HG03521 (cell line): ENCODE measurements around the gene PLEKHG5.
"Not testable (repeated sequence)": the region's sequence is repeated elsewhere in the genome, so short reads cannot be mapped to it uniquely, and the experiment has no call there.

Source experiments
- ATAC-seq: cut with Tn5 transposase; IDR thresholded peaks from one replicate; pipeline ENCODE4 v1.9.1; 2021; ENCODE audit warnings: mild to moderate bottlenecking, moderate library complexity; ENCODE audit not compliant: unreplicated experiment

PLEKHG5 gene

DNA sequence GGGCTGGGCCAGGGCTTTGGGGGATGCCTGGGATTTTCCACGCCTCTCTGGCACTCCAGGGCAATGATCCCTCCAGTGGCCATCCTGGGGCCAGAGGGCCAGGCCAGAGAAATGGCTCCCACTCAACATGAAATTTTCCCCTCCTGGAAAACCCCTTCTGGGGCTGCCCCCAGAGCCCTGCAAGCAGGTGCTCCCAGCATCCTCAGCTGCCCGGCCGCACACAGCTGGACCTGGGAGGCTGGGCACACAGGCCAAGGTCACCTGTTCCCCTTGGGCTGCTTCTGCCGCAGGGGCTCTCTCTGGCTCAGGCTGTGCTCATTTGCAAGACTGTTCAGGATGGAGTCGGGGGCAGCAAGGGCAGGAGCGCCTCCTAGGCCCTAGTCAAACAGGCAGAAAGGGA is 63.0 kb downstream of the PLEKHG5 start:
- not testable (repeated sequence) for ATAC-seq

DNA sequence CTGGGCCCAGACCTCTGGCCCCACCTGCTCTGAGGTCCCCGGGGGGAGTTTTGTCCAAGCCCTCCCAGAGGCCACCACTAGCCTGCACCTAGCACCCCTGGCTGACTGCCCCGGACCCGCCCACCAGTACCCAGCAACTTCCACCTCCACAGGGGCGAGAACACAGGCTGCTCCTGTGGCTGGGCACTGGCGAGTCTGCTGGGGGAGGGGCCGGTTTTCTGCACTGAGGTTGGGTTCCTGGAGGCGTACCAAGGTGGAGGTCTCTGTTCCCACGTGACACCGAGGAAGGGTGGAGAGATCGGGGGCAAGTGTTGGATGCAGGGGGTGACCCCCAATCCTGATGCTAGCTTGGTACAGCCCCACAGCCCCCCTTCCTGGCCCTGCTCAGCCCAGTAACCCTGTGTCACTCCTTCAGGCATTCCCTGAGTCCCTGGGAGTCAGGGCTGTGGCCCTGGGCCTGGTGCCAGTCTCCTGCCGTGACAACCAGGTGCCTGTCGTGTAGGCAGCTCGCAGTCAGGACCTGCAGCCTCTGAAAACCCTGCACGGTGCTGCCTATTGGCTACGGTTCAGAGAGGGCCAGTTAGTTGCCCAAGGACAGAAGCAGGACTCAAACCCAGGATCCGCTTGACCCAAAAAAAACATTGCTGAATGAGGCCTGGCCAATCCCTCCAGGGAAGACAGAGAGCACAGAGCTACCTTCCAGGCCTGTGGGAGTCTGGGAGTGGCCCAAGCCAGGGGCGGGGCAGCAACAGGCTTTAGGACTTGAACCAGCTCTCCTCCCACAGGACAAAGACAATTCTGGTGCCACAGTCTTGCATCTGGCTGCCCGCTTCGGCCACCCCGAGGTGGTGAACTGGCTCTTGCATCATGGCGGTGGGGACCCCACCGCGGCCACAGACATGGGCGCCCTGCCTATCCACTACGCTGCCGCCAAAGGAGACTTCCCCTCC is 63.8 kb downstream of the PLEKHG5 start:
- ATAC-seq: no peak

GRCh38 chr1:6426972-6427350 is 64.5 kb downstream of the PLEKHG5 start:
- ATAC-seq: no peak

DNA sequence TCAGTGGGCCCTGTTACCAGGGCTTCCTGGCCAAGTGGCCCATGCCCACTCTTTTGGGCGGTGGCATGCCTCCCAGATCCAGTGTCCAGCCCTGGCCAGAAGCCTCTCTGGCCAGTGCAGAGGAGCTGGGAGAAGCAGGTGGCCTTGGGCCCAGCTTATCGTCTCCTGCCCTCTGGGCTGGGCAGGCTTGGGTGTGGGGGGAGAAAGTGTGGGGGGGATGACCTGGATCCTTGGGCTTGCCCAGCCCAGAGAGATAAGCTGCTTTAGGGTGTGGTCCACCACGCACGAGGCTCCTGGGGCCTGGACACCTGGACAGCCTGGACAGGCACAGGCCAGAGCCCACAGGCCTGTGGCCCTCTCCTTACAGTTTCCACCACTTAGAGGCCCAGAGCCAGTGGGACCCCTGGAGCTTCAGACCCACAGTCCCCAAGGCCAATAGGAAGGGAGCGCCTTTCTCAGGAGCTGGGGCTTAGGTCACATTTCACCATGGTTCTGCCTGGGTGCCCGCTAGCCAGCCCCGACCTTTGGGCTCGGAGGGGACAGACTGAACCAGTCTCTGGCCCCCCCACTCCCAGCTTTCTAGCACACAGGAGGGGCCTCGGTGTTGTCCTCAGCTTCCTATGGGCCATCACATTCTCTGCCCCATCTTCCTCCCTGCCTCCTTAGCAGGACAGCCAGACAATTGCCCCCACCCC is 65.0 kb downstream of the PLEKHG5 start:
- ATAC-seq: no peak

DNA sequence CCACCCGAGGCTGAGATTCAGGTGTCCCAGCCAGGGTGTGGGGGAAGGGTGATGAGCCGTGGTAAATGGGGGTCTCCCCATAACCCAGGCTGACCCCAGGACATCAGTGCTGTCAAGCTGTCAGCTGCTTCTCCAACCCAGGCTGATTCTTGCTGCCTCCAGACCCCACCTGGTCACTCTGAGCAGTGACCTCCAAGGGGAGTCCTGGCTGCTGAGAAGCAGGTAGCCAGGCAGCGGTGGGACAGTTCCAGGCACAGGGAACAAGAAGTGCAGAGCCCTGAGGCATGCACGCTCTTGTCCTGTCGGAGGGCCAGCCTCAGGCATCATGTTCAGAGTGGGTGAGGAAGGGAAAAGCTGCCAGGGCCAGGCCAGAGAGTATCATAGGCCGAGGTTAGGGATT is 65.8 kb downstream of the PLEKHG5 start:
- no peak for ATAC-seq

GRCh38 chr1:6424619-6425593 is 66.6 kb downstream of the PLEKHG5 start, which contains the start of gene ESPN:
Gene ESPN, plus strand, starts transcription at chr1:6424776. Its CDS starts 180 bp downstream, at chr1:6424956.
- ATAC-seq: no peak

DNA sequence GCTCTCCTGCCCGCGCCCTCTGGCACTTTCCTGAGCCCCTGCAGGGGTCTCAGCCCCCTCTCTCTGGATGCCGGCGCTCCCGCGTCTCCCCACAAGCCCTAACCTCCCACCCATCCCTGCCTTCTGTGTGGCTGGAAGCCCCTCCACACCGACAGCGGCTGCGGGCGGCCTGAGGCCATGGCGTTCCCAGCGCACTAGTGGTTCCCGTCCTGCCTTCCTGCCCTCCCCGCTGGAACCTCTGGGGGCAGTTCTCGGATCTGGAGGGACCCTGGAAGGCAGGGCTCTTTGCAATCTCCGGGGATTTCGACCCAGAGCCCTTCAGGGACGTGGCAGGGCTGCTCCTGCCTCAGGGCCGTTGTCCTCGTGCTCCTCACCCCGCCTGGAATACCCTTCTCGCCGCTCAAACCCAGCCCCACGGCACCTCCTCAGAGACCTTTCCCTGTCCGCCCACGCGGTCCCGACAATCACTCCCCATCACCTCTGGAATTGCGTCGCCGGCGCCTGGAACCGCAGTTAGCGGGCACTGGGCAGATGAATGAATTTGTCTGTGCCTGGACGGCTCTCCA is 67.4 kb downstream of the PLEKHG5 start:
- ATAC-seq: no peak

DNA sequence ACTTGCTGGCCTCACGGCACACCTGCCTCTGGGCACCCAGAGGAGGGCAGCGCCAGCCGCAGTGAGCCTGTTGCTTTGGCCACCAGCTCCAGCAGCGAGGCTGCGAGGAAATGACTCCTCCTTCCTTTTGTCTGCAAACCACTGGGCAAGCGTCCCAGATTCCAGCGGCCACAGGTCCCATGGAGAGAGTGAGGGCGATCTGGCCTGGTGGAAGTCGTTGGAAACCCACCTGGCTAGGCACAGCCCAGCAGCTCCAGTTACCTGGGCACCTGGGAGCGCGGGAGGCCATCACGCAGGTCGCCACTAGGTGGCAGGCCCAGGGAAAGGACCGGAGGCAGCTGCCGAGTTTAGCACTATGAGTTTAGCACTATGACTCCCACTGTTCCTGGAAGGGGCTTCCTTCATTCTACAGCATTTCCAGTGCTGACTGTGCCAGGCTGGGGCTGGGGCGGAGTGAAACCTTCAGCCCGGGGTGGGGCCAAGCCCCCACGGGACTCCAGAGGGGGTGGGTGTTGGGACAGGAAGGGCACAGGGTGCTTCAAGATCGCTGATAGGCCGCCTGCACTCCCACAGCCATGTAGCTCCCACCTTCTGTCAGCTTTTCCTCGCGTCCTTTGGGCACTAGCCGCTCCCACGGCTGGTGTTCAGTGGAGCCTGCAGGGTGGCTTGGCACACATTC is 68.0 kb downstream of the PLEKHG5 start:
- ATAC-seq: no peak

DNA sequence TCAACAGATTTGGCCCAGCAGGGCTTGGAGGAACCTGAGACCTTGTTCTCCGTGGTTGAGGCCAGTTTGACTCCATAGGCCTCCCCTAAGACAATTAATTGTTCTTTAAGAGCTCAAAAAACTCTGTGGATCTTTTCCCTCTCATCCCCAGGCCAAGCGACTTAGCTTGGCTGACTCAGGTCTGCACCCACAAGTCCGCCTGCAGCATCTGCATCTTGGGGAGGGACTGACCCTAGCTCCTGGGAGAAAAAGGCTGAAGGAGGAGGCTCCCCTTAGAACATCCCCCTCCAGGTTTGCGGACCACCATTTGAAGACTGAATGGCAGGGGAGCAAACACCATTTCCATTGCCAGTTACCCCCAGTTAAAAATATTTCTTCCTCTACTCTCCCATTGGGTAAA is 70.2 kb downstream of the PLEKHG5 start:
- ATAC-seq: no peak

- ATAC-seq: no peak
Observed at GRCh38 chr1:6420454-6421042, 70.9 kb downstream of the PLEKHG5 start.

GRCh38 chr1:6419804-6420453 is 71.5 kb downstream of the PLEKHG5 start, which contains the start of gene HES2:
Gene HES2, minus strand, starts transcription at chr1:6419919. Its CDS starts 99 bp downstream, at chr1:6419820.
- ATAC-seq: no peak

DNA sequence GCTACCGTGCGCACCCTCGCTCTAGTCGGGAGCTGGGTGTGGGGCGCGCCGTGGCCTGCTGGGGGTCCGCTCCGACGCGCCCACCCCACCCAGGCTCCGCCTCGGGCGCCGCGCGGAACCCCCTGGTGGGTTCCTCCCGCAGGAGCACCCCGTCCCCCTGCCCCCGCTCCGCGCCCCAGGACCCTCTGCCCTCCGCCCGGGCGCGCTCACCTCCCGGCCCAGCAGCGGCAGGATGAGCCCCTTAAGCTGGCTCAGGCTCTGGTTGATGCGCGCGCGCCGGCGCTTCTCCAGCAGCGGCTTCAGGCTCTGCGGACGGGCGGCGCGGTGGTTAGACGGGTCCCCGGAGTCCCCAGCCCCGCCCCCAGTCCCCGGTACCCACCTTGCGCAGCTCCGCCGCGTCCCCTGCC is 72.1 kb downstream of the PLEKHG5 start:
- ATAC-seq: no peak

- no peak for ATAC-seq
Observed at GRCh38 chr1:6418668-6419396, 72.6 kb downstream of the PLEKHG5 start.

DNA sequence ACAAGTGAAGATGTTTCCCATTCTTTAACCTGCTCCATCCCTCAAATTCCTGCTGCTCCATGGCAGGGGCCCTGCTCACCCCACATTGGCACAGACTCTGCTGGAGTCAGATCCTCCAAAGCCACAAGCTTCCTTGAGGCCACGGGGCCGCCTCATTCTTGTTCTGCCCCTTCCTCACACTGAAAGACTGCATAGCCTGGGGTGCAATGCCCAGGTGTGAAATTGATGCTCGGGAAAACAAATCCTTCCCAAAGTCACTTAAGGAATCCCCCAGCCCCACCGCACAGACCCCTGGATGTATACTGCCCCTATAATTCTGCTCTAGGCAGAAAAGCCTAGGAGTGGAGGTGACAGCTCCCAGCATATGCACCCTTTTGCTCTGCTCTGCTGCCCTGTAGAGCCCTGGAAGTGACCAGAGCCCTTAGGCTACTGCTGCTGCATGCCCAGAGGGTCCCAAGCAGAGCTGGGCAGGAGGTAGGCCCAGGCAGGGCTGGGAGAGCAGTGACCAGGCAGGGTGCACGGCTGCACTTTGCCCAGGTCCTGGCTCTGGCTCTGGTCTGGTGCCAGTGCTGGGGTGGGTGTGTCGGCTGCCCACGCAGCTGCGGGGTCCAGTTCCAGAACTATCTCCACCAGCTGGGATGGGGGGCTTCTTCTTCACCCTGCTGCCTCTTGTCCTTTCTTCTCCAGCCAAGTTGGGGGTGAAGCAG is 73.4 kb downstream of the PLEKHG5 start:
- no peak for ATAC-seq
